Neural progenitor cell (in vitro differentiated cells): Measurements from ENCODE around the gene UGT1A6. TPM values are rescaled to one million over a fixed set of nuclear protein-coding genes. Genes with fewer than 3 reads are reported as not detected.
A peak's percentile ranks its signal among the peaks of the same experiment; 100 is the strongest.

Source experiments
- DNase-seq: peaks from one replicate; pipeline ENCODE4 v3.0.0-alpha.2; 2016; ENCODE audit warnings: low spot score
- H2AFZ ChIP-seq: fragments of 200-600 bp; sonication (generic); replicated peaks from 2 replicates; pipeline ENCODE4 v1.6.1; 2016; ENCODE audit warnings: antibody characterized with exemption
- H3F3A ChIP-seq: fragments of 200-600 bp; sonication (generic); 2 replicates; pipeline ENCODE4 v1.6.1; 2016; ENCODE audit warnings: antibody characterized with exemption, low read depth
- H3K27ac ChIP-seq: fragments of 200-600 bp; sonication (generic); 2 replicates; pipeline ENCODE4 v1.5.1; 2016; ENCODE audit warnings: mild to moderate bottlenecking
- H3K27me3 ChIP-seq: fragments of 200-600 bp; sonication (generic); 2 replicates; pipeline ENCODE4 v1.6.1; 2016; ENCODE audit warnings: mild to moderate bottlenecking, moderate library complexity
- H3K36me3 ChIP-seq: fragments of 200-600 bp; sonication (generic); 2 replicates; pipeline ENCODE4 v1.5.1; 2016
- H3K4me1 ChIP-seq: fragments of 200-600 bp; sonication (generic); 2 replicates; pipeline ENCODE4 v1.6.1; 2016; ENCODE audit warnings: mixed run types
- H3K4me2 ChIP-seq: fragments of 200-600 bp; sonication (generic); 2 replicates; pipeline ENCODE4 v1.6.1; 2016
- H3K4me3 ChIP-seq: fragments of 200-600 bp; sonication (generic); 2 replicates; pipeline ENCODE4 v1.5.1; 2016
- H3K79me2 ChIP-seq: fragments of 200-600 bp; sonication (generic); 2 replicates; pipeline ENCODE4 v1.6.1; 2016; ENCODE audit warnings: low read depth
- H3K9ac ChIP-seq: fragments of 200-600 bp; sonication (generic); 2 replicates; pipeline ENCODE4 v1.6.1; 2016
- H3K9me3 ChIP-seq: fragments of 200-600 bp; sonication (generic); 2 replicates; pipeline ENCODE4 v1.5.1; 2016; ENCODE audit warnings: low read depth
- H4K20me1 ChIP-seq: fragments of 200-600 bp; sonication (generic); 2 replicates; pipeline ENCODE4 v1.6.1; 2016; ENCODE audit warnings: low read depth
- H3K27ac Mint-ChIP-seq: 3 replicates; pipeline ENCODE4 v1.8.0; 2021; ENCODE audit warnings: mixed read lengths
- H3K27me3 Mint-ChIP-seq: 2 replicates; pipeline ENCODE4 v1.8.0; 2022; ENCODE audit warnings: low read depth, mild to moderate bottlenecking, inconsistent platforms, moderate library complexity, mixed read lengths; ENCODE audit not compliant: insufficient read depth
- H3K36me3 Mint-ChIP-seq: 3 replicates; pipeline ENCODE4 v1.8.0; 2021; ENCODE audit warnings: mixed read lengths
- H3K4me1 Mint-ChIP-seq: 3 replicates; pipeline ENCODE4 v1.8.0; 2021; ENCODE audit warnings: mixed read lengths
- H3K4me3 Mint-ChIP-seq: 3 replicates; pipeline ENCODE4 v1.8.0; 2021; ENCODE audit warnings: mild to moderate bottlenecking, moderate library complexity, mixed read lengths
- H3K9me3 Mint-ChIP-seq: 3 replicates; pipeline ENCODE4 v1.8.0; 2020; ENCODE audit warnings: mixed read lengths
- CTCF ChIP-seq: fragments of 200-600 bp; sonication (generic); IDR thresholded peaks from 2 replicates; pipeline ENCODE4 v1.5.1; 2017; ENCODE audit warnings: antibody characterized with exemption, mild to moderate bottlenecking
- EZH2 ChIP-seq: fragments of 200-600 bp; sonication (generic); IDR thresholded peaks from 2 replicates; pipeline ENCODE4 v1.6.1; 2017; ENCODE audit warnings: antibody characterized with exemption, mild to moderate bottlenecking, moderate library complexity
- EZH2phosphoT487 ChIP-seq: fragments of 200-600 bp; sonication (generic); IDR thresholded peaks from 2 replicates; pipeline ENCODE4 v1.6.1; 2017; ENCODE audit warnings: antibody characterized with exemption
- total RNA-seq: library from RNA; depleted of rRNA; stranded (reverse); fragments of >200 nt; gene quantifications from 2 replicates; pipeline ENCODE4 v1.2.3, GENCODE V29; 2015; ENCODE audit warnings: low replicate concordance

UGT1A6 gene
- total RNA-seq, 1 donor from 2014 or later, result not detected

DNA sequence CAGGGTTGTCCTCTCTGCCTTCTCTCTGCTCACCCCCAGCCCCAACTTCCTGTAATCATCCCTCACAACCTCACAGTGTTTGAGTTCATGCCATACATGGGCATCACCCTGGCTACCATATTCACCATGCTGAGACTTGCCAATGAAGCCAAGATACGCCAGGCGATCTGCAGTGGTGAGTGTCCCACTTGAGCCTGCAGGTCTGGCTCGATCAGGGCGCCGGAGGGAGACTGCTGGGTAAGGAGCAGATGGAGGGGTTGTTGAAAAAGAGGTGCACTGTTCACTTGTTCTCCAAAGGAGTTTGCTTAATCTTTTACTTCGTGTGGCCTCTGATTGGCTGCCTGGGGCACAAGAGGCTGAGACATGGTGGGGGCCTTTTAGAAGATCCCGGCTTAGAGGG, 100.0 kb downstream of the UGT1A6 start:
- H3K9ac ChIP-seq, result no peak overlapping the region
- H3F3A ChIP-seq, result peaks cover 3% of the 10 kb centered on the region
- H2AFZ ChIP-seq, result no peak overlapping the region
- peak overlapping the region; percentile 37 for H3K27ac Mint-ChIP-seq
- H4K20me1 ChIP-seq, result no peaks in the 10 kb centered on the region
- no peak overlapping the region for H3K4me3 ChIP-seq
- no peak for TF ChIP-seq EZH2
- no peak for DNase-seq
- H3K4me3 Mint-ChIP-seq, result no peak overlapping the region
- H3K27ac ChIP-seq, result no peak overlapping the region
- H3K36me3 Mint-ChIP-seq, result no peaks in the 10 kb centered on the region
- no peaks in the 10 kb centered on the region for H3K79me2 ChIP-seq
- no peaks in the 10 kb centered on the region for H3K4me1 ChIP-seq
- no peak overlapping the region for H3K4me2 ChIP-seq
- H3K27me3 Mint-ChIP-seq, result peaks cover 8% of the 10 kb centered on the region
- no peaks in the 10 kb centered on the region for H3K27me3 ChIP-seq
- peaks cover 2% of the 10 kb centered on the region for H3K4me1 Mint-ChIP-seq
- no peaks in the 10 kb centered on the region for H3K9me3 ChIP-seq
- no peaks in the 10 kb centered on the region for H3K36me3 ChIP-seq
- H3K9me3 Mint-ChIP-seq, result peaks cover 4% of the 10 kb centered on the region

DNA sequence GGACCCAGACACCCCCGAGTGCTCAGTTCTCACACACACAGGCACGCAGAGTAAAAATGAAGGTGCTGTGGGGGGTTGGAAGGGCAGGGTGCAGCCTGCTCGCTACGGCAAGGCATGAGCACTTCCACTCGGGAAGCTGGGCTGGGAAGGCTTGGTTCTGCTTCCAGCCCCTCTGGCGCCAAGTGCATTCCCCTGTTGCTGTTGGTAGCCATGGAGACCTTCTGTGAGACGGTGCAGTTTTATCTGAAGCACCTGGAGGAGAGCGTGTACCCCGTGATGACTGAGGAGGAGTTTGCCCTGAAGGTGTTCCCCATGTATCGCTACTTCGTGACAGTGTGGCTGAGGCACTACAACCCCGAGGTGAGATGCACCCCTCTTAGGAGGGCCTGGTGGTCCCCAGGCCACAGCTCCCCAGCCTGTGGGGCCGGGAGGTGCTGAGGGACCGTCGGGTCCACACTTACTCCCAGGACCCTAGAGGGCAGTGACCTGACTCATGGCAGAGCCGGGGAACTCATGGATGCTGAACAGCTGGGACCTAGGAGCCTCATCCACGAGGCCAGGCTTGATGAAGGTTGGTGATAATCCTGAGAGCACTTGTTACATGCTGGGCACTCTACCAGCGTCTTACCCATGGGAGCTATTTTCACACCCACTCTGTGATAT, 100.9 kb downstream of the UGT1A6 start:
- H3K9ac ChIP-seq, result no peak overlapping the region
- no peak overlapping the region for H3K27ac ChIP-seq
- H3K4me3 Mint-ChIP-seq, result no peak overlapping the region
- peak overlapping the region; percentile 60 for H3K27ac Mint-ChIP-seq
- no peaks in the 10 kb centered on the region for H3K36me3 Mint-ChIP-seq
- H3K79me2 ChIP-seq, result no peaks in the 10 kb centered on the region
- no peak for DNase-seq
- peaks cover 8% of the 10 kb centered on the region for H3K27me3 Mint-ChIP-seq
- no peaks in the 10 kb centered on the region for H4K20me1 ChIP-seq
- H3K4me1 ChIP-seq, result no peaks in the 10 kb centered on the region
- no peaks in the 10 kb centered on the region for H3K27me3 ChIP-seq
- H3F3A ChIP-seq, result no peaks in the 10 kb centered on the region
- TF ChIP-seq EZH2 (no peak), EZH2phosphoT487 (no peak), CTCF (no peak)
- peaks cover 4% of the 10 kb centered on the region for H3K9me3 Mint-ChIP-seq
- H3K36me3 ChIP-seq, result no peaks in the 10 kb centered on the region
- H2AFZ ChIP-seq, result no peak overlapping the region
- no peak overlapping the region for H3K4me2 ChIP-seq
- H3K4me3 ChIP-seq, result no peak overlapping the region
- peaks cover 2% of the 10 kb centered on the region for H3K4me1 Mint-ChIP-seq
- no peaks in the 10 kb centered on the region for H3K9me3 ChIP-seq

DNA sequence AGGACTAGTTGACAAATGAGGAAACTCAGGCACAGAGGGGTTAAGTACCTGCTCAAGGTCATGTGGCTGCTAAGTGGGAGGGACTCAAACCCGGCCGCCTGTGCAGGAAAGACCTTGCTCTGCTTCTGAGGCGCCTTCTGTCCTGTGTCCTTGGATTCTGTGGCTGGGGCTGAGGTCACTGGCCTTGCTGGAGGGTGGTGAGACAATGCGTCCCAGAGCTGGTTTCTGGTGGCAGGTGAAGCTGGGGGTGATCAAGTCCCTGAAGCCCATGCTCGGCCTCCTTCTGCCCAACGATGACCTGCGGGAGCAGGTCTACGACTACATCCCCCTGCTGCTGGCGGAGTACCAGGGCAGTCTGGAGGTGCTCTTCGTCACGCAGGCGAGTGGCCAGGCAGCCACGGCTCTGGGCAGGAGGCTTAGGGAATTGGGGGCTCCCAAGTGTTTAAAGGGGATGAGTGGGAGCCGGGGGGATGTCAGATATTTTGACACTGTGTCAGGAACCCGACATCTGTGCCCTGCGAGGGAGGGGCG, 101.5 kb downstream of the UGT1A6 start:
- Histone ChIP-seq H3K79me2 (no peaks in the 10 kb centered on the region), H3K9me3 (no peaks in the 10 kb centered on the region), H3K27me3 (no peaks in the 10 kb centered on the region), H2AFZ (no peak overlapping the region), H3F3A (no peaks in the 10 kb centered on the region), H3K4me2 (no peak overlapping the region), H3K9ac (no peak overlapping the region), H3K36me3 (no peaks in the 10 kb centered on the region), H3K4me1 (no peaks in the 10 kb centered on the region), H4K20me1 (no peaks in the 10 kb centered on the region), H3K4me3 (no peak overlapping the region), H3K27ac (no peak overlapping the region)
- peaks cover 2% of the 10 kb centered on the region for H3K4me1 Mint-ChIP-seq
- H3K9me3 Mint-ChIP-seq, result peaks cover 2% of the 10 kb centered on the region
- peaks cover 9% of the 10 kb centered on the region for H3K27me3 Mint-ChIP-seq
- no peak for TF ChIP-seq CTCF
- TF ChIP-seq EZH2, result no peak
- no peak for TF ChIP-seq EZH2phosphoT487
- H3K4me3 Mint-ChIP-seq, result no peak overlapping the region
- H3K27ac Mint-ChIP-seq, result peak overlapping the region; percentile 60
- DNase-seq, result no peak
- H3K36me3 Mint-ChIP-seq, result no peaks in the 10 kb centered on the region

DNA sequence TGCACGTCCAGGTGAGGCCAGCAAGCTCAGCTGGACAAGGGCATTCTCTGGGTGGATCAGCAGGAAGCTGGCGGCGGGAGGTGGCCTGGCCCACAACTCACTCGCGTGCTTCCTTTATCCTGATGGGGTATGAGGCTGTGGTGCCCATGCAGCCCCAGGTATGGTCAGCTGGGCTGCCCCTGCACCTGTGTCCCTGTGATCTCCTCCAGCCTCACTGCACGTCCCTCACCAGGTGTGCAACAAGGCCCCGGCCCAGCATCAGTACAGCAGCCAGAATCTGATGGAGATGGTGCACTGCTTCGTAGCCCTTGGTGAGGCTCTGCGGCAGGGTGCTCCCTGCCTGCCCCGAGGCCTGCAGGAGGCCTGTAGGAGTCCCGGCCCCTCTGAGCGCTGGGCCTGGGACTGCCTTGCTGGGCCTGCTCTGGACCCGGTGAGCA, 103.1 kb downstream of the UGT1A6 start:
- no peaks in the 10 kb centered on the region for H3K79me2 ChIP-seq
- no peak overlapping the region for H3K27ac Mint-ChIP-seq
- no peaks in the 10 kb centered on the region for H3F3A ChIP-seq
- H3K4me1 ChIP-seq, result no peaks in the 10 kb centered on the region
- no peak for DNase-seq
- H3K9me3 ChIP-seq, result no peaks in the 10 kb centered on the region
- no peak overlapping the region for H2AFZ ChIP-seq
- no peaks in the 10 kb centered on the region for H3K36me3 Mint-ChIP-seq
- H4K20me1 ChIP-seq, result no peaks in the 10 kb centered on the region
- H3K36me3 ChIP-seq, result no peaks in the 10 kb centered on the region
- H3K4me3 Mint-ChIP-seq, result no peak overlapping the region
- no peak for TF ChIP-seq EZH2
- no peak overlapping the region for H3K27ac ChIP-seq
- H3K27me3 Mint-ChIP-seq, result peaks cover 10% of the 10 kb centered on the region
- H3K4me1 Mint-ChIP-seq, result peaks cover 2% of the 10 kb centered on the region
- no peaks in the 10 kb centered on the region for H3K27me3 ChIP-seq
- H3K9ac ChIP-seq, result no peak overlapping the region
- H3K4me2 ChIP-seq, result no peak overlapping the region
- no peak overlapping the region for H3K4me3 ChIP-seq
- peaks cover 7% of the 10 kb centered on the region for H3K9me3 Mint-ChIP-seq
